GM11168 (cell line): ENCODE data around the gene ARF3.
"Not testable (repeated sequence)": the region's sequence is repeated elsewhere in the genome, so short reads cannot be mapped to it uniquely, and the experiment has no call there.

Experiments used
- in situ Hi-C: fragments of 300-500 bp; cut with MboI; formaldehyde crosslinking; loops from one replicate; pipeline ENCODE4 v1.12.0; 2022; ENCODE audit warnings: low sequenced_read_pairs; ENCODE audit not compliant: unreplicated experiment

ARF3 gene

GRCh38 chr12:48933664-48934311 lies 23.5 kb downstream of the ARF3 start:
- in situ Hi-C loops: no loop called here

DNA sequence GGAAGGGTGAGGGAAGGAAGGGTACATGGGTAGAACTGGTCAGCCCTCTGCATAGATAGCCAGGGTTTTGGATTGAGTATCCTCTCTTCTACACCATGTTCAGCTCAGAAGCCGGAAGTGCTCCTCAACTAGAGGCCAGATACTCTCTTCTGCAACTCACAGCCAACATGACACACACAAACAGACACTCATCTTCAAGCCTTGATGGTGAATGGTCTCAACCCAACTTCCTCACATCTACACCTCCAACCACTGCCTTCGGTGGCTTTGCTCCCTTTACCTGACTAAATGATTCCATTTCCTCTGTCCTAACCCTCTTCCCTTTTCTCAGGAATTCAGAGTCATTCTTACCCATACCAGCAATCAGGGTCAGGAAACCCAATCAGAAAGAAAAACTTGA lies 24.4 kb downstream of the ARF3 start:
- in situ Hi-C loops: no loop called here

- in situ Hi-C loops: no loop called here
Measured at GRCh38 chr12:48930475-48930874, 26.8 kb downstream of the ARF3 start.

- in situ Hi-C loops: no loop called here
Measured at GRCh38 chr12:48929551-48929950, 27.7 kb downstream of the ARF3 start.

- in situ Hi-C loops: no loop called here
Measured at GRCh38 chr12:48927261-48927660, 30.0 kb downstream of the ARF3 start.

DNA sequence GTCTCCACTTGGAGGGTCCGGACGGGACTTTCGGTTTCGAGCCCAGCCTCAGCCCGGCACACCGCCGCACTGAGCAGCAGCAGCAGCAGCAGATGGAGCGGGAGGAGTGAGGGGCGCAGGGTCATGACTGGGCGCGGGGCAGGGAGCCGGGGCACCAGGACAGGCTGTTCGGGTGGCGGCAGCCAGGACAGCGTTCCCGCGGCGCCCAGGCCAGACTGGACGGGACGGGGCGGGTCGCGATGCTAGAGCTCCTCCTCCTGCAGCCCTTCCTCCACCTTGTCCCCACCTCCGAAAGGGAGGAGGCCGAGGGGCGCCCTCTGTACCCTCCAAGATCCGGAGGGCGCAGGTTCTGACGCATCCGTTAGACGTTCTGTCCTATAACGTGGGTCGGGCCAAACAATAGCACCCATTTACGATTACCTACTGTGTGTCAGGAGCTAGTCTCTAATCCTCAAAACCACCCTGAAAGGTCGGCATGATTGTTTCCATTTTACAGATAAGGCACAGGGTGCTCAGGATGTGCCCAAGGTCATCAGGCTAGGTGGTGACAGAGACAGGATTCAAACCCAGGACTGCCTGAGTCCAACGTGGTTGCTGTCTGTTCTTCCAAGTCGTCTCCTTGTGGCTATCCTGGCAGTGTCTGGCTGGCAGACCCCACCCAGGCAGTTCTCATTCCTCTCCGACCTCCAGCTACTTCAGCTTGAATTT lies 31.8 kb downstream of the ARF3 start, which contains the start of gene FKBP11:
Gene FKBP11 (minus strand): TSS at position 189 of the 708 bp plus-strand sequence. CDS start 64 bp downstream, at position 125.
- in situ Hi-C loops: no loop called here

DNA sequence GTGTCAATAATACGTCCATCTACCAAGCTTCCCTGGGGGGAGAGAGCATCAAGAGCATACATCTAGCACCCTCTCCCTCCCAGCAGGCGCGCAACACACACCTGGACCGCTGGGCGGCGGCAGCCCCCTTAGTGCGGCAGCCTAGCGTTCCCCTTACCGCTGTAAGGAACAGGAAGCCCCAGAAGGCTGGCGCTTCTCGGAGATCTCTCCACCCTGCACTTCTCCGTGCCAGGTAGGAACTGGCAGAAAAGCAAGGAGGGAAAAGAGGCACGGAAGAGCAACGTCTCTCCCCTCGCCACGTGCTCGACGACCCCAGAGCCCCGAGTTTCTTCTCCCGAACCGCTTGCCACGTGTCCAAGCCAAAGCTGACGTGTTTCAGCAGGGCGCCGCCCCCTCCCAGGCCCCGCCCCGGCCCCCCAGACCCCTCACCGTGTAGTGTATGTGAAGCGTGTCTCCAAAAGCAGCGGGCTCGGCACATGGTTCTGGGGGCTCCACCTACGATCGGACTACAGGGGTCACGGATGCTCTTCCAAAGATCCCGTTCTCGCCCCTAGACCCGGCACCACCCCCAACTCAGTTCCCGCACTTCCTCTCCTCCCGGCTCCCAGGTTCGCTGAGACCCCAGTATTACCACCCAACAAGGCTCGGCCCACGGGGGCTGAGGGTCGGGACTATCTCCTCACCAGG lies 32.5 kb downstream of the ARF3 start:
- in situ Hi-C loops: no loop called here

DNA sequence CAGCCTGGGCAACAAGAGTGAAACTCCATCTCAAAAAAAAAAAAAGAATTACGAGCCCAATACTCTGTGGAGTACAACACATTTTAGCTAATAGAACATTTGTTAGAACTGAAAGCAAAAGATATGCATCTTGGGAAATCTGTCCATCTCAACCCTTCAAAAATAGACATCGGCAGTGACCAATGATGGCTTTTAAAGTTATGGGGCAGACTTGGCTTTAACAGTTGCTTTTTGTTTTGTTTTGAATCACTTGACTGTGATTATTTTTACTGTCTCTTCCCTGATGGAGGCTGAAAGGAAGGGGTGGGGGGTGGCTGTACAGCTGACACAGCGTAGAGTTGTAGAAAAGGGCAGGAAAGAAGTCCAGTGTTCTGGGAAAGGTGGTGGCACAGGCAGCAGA lies 34.2 kb downstream of the ARF3 start:
- in situ Hi-C loops: no loop called here

- in situ Hi-C loops: no loop called here
Measured at GRCh38 chr12:48917857-48918537, 39.3 kb downstream of the ARF3 start.

DNA sequence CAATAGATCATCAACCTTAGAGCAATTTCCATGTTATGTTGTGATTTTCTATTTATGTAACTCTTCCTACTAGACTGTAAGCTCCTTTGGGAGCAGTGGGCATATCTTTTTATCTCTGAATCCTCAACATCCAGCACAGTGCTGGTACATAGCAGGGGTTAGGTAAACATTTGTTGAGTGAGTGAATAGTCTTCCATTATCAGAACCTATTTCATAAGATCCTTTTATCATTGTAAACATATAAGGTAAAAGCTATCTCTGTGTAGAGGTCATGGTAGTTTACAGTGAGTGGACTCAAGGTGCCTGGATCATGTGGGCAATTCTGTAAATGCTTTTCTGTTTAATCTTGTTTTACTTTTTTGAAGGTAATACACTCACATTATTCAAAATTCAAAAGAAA lies 47.1 kb downstream of the ARF3 start:
- in situ Hi-C loops: no loop called here

DNA sequence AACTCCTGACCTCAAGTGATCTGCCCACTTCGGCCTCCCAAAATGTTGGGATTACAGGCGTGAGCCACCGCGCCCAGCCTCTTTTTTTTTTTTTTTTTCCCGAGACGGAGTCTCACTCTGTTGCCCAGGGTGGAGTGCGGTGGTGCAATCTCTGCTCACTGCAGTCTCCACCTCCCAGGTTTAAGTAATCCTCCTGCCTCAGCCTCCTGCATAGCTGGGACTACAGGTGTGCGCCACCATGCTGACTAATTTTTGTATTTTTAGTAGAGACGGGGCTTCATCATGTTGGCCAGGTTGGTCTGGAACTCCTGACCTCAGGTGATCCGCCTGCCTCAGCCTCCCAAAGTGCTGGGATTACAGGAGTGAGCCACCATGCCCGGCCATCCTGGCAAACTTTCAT lies 47.6 kb downstream of the ARF3 start:
- in situ Hi-C loops: not testable (repeated sequence)

DNA sequence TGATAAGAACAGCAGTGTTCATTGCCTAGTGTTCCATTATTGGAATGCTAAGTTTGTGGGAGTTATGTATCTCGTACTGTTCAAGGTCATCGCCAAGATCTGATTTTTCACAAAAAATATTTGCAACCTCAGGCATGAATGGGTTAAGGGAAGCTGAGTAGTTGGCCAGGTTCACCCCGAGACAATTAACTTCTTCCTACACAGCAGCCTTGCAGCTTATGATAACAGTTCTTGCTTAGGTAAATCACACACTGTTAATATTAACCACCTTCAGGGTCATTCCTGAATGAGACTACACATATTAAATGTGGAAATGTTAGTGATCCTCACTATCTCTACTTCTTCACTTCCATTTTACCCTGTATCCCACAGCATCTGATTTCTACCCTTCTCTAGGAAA lies 50.0 kb downstream of the ARF3 start:
- in situ Hi-C loops: no loop called here

- in situ Hi-C loops: no loop called here
Measured at GRCh38 chr12:48903982-48904411, 53.3 kb downstream of the ARF3 start.

- in situ Hi-C loops: no loop called here
Measured at GRCh38 chr12:48903363-48903981, 53.8 kb downstream of the ARF3 start.

DNA sequence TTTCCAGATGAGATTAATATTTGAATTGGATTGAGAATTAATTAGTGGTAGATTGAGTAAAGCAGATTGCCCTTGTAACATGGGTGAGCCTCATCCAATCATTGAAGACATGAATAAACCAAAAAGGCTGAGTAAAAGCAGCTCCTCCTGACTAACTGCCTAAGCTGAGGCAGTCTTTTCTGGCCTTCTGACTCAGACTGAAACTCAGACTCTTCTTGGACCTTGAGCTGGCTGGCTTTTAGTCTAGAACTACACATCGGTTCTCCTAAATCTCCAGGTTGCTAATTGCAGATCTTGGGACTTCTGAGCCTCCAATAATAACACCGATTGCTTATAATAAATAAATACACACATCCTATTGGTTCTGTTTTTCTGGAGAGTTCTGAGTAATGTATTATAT lies 56.0 kb downstream of the ARF3 start:
- in situ Hi-C loops: no loop called here

DNA sequence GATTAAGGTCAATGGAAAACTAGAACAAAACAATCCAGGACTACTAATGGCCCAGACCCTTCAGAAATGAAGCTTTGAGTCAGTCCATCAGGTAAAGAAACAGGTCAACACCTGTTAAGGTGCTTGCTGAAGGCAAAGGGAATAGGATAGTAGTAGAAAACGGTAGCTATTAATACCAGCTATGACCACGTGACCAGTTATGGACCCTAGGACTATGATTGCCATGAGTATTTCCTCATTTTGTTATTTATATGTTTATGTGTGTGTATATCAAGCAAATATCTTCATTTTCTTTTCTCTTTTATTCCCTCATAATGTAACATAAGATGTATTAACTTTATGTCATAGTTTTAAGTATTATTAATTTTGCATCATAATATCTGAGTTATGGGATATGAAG lies 57.6 kb downstream of the ARF3 start:
- in situ Hi-C loops: no loop called here

DNA sequence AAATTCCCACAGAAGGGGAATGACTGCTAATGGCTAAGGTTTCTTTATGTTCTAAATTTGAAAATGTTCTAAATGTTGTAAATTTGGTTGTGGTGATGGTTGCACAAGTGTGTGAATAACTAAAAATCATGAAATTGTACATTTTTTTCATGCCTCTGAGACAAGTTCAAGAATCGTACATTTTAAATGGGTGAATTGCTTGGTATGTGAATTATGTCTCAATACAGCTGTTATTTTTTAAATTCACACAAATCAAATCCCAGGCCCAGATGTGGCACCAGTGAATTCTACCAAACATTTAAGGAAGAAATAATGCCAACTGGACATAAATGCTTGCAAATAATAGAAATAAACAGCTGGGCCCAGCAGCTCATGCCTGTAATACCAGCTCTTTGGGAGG lies 63.0 kb downstream of the ARF3 start:
- in situ Hi-C loops: no loop called here

- in situ Hi-C loops: no loop called here
Measured at GRCh38 chr12:48890657-48891418, 66.4 kb downstream of the ARF3 start.

DNA sequence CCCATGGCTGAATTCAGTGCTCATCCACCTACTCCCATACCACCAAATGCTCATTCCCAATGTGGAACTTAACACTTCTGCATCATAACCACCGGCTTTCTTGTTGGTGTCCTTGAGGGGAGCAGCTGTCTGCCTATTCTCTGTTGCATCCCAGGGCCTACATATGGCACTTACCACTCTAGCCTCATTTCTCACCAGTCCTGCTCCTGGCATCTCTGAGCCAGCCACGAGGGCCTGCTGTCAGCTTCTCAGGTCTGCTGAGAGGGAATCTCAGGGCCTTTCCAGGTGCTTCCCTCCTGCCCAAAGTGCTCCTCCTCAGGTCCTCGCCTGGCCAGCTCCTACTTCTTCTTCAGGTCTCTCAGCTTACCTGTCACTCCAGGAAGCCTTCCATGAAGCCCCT lies 67.6 kb downstream of the ARF3 start:
- in situ Hi-C loops: no loop called here
